CD4-positive, alpha-beta T cell treated with Interleukin-15 for 1 hour (primary cell): ENCODE measurements around the gene RHBDD1.

Experiments used
- DNase-seq: peaks from one replicate; pipeline ENCODE4 v3.0.0-alpha.2; 2020

RHBDD1 gene

GRCh38 chr2:226847090-226847489 is 11.2 kb downstream of the RHBDD1 start:
- no peak for DNase-seq

DNA sequence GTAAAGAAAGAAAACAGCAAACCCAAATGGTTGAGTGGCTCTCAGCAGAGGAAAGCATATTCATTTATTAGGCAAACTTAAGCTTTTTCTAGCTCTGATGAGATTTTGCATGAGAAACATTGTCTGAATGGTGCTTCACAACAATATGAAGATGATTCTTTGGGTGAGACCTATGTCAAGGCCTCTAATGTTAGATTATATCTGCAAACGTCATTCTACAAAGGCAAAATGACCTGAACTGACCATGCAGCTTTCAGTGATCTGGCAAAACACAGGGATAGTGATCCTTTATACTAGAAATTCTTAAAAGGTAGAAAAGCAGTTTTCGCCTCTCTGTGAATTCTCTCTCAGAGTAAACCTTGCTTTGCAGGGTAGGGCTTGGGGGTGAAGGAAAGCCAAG is 11.7 kb downstream of the RHBDD1 start:
- DNase-seq, result no peak

GRCh38 chr2:226849349-226849748 is 13.5 kb downstream of the RHBDD1 start:
- no peak for DNase-seq

DNA sequence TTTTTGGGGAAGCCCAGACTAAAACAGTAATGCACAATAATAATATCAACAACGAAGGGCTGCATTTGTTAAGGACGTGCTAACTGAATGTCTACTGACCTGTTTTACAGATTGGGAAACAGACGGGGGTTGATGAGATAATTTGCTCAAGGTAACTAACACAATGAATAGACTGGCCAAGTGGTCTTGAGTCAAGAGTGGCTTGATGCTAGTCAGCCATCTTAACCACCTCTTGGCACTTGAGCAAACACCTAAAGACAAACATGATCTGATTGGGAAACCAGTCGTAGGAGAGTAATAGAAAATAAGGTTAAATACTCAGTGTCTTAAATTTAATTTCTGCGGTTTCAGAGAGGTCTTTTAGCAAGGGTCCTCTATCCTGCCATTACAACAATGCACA is 14.2 kb downstream of the RHBDD1 start:
- no peak for DNase-seq

DNA sequence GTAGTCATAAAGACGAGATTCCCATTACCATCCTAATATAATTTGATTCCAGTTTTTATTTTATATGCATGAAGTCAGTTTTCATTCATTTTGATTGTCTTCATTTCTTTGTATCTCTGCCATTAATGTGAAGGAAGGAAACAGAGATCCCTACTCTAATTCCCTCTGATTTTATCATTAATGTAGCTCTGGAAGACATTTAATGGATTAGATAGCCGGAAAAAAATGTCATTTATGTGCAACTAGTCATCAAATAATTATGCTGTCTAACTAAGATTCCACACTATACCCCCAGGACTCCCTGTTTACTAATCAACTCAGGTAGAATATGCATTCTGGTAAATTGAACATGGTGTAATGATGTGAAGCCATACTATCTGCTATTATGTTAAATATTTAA is 19.9 kb downstream of the RHBDD1 start:
- no peak for DNase-seq

DNA sequence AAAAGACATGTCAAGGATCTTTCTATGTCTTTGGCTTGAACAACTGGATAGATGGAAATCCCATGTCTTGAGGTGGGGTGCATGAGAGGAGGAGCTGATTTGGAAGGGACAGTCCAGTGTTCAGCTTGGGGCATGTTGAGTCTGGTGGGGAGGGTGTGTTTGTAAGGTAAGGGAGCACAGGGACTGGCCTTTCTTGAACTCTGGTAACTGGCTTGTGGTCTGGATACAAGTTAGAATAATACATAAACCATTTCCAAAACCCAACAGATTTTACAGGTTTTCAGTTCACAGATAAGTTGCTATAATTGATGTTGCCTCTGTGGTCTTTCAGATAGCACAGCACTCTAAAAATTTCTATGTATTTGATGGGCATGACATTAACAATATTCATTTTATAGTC is 24.2 kb downstream of the RHBDD1 start:
- DNase-seq, result no peak

DNA sequence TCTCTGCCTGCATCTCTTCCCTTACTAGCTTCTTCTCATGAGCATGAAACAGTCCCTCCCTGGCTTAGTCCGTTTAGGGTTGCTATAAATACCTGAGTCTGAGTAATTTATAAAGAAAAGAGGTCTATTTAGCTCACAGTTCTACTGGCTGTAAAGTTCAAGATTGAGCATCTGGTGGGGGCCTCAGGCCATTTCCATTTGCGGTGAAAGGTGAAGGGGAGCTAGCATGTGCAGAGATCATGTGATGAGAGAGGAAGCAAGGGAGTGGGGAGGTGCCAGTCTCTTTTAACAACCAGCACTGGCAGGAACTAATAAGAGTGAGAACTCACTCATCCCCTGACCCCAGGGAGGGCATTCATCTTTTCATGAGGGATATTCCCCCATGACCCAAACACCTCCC is 26.8 kb downstream of the RHBDD1 start:
- DNase-seq, result no peak

GRCh38 chr2:226865273-226865672 is 29.4 kb downstream of the RHBDD1 start:
- no peak for DNase-seq

DNA sequence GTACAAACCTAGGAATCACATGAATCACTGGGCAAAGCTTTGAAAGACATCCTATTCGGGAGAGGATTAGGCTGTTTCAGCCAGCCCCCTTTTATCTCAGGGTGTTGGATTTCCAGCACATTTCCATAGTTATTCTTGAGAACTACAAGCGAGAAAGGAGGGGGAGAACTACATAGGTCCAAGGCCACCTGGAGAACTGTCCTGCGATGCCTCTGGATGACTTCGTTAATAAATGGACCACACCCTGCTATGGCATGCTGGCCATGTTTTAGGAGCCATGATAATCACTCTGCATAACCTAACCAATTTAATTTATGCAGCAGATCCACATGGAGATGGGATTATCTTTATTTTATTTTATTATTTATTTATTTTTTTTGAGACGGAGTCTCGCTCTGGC is 29.9 kb downstream of the RHBDD1 start:
- DNase-seq, result no peak

GRCh38 chr2:226868331-226869162 is 32.7 kb downstream of the RHBDD1 start:
- DNase-seq, result no peak

DNA sequence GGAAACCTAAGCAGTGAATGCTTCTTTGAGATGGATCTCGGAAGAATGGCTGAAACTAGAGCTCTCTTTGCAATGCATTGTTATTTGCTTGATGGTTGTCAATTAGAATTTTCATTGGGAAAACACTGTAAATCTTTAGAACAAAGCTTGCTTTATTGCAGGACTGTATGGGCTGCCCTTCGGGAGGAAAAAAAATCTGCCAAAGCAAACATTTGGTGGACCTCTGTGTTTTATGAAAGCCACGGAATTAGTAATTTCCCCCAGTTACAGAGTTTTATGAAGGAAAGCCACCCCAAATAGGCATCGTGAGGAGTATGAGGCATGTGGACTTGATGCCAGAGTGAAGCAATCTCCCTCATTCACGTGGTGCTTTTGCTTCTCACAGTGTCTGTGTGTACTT is 33.5 kb downstream of the RHBDD1 start:
- DNase-seq, result no peak

DNA sequence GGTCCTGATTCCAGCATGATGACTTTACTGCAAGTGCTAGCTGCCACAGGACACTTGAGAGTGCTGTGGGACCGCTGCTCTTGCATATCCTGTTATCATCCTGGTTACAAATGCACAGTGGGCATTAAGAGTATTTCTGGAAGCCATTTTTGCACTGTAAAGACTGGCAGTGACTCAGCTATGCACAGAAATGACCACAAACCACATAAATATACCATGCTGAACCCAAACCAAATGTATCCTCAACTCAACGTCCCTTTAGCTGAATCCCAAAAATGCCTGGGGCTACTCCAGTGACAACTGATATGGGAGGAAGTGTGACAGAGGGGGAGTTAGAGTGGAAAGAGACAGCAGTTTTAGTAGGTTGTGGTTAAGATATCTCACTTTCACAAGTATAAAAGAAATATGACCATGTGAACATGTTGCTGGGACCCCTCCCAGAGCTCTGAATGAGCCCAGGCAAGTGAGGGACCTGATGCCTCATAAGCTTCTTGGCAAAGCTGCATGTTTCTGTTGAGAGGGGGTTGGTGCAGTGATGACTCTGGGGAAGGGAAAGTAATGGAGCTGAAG is 37.3 kb downstream of the RHBDD1 start:
- no peak for DNase-seq

- DNase-seq, result no peak
Observed at GRCh38 chr2:226873826-226874225, 38.0 kb downstream of the RHBDD1 start.

GRCh38 chr2:226874749-226875148 is 38.9 kb downstream of the RHBDD1 start:
- no peak for DNase-seq

DNA sequence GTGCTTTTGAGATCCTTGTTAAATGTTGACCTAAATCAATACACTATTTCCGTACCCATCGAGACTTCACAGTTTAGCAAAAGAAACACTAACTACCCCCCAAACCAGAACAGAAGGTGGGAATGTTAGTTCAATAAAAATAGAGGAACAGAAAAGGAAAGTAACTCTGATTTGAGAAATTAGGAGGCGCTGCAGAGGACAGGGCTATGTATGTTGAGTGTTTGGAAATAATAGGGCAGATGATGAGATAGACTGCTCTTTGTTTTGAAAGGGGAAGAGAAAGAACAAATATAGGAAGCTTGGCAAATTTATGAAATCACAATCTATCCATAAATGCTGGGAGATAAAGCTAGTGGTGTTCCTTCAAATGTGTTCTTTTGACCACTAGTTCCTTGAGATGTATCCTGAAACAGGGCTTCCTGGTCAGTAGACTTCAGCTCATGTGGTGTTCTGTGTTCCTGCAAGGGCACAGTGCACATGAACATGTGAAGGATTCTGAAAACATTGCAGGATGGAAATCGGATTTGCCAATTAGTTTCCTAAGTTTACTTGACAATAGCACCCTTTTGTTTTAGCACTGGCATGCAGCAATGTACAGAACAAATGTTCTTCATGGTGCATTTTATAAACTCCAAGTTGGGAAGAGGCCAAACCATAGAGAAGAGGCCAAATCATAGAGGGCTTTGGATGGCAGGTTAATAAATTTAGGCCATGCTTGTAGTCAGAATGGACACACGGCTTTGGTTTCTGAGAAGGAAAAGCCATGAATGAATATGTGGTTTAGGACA is 39.8 kb downstream of the RHBDD1 start:
- no peak for DNase-seq

GRCh38 chr2:226877491-226877890 is 41.6 kb downstream of the RHBDD1 start:
- DNase-seq, result no peak

DNA sequence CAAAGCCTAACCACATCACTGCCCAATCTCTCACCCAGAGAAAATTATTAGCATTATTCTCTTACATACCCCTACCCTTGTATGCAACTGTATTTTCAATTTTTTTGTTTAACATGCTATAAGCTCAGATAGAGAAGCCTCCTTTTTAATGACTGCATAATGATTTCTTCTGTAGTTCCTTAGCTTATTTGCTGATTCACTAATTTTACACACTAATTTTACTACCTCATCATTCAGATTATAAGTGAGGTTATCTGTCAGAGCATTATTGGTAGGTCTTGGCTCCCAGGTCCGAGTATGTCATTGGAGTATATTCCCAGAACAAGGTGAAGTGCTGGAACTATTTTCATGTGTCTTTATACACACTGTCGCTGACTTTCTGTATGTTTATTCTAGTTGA is 45.4 kb downstream of the RHBDD1 start:
- no peak for DNase-seq

DNA sequence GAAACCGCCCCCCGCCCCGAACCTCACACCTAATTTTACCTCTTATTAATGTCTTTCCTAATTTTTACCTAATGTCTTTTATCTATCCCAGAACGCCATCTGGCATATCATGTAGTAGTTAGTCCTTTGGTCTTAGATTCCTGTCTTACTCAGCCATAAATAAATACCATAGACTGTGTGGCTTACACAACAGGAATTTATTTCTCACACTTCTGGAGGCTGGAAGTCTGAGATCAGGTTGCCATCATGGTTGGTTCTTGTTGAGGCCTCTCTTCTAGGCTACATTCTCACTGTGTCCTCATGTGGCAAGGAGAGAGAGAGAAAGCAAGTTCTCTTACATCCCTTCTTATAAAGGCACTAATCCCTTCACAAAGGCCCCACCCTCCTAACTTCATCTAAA is 46.8 kb downstream of the RHBDD1 start:
- no peak for DNase-seq

- no peak for DNase-seq
Observed at GRCh38 chr2:226883296-226883795, 47.5 kb downstream of the RHBDD1 start.

GRCh38 chr2:226884166-226884565 is 48.3 kb downstream of the RHBDD1 start:
- no peak for DNase-seq

DNA sequence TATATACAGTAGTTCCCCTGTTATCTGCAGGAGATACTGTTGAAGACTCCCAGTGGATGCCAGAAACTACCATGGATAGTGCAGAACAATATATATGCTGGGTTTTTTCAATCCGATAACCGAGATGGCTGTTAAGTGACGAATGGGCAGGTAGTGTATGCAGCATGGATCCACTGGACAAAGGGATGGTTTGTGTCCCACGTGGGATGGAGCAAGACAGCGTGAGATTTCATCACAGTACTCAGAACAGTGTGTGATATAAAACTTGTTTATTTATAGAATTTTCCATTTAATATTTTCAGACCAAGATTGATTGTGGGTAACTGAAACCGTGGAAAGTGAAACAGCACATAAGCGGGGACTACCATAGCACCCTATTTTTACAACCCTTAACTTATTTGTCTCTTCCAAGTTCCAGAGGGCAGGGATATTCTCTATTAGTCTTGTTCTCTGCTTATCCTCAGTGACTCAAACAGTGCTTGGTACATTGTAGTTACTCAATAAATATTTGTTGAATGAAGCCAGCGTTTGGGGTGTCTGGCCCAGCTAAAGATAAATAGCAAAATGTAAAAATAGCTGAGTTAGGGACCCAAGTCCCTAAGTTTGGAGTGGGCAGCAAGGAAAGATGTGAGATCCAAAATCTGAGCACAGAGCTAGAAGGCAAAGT is 50.0 kb downstream of the RHBDD1 start:
- no peak for DNase-seq

- DNase-seq, result no peak
Observed at GRCh38 chr2:226887940-226888339, 52.1 kb downstream of the RHBDD1 start.

- no peak for DNase-seq
Observed at GRCh38 chr2:226888378-226888965, 52.6 kb downstream of the RHBDD1 start.
